ENCODE measurements around the gene GRK5.
A peak's percentile ranks its signal among the peaks of the same experiment; 100 is the strongest.

Gene GRK5

GRCh38 chr10:119316002-119316358 lies 108.6 kb downstream of the GRK5 start:
- no peak for DNase-seq (ENCODE audit: low read depth in 2 of 2)

- DNase-seq (ENCODE audit: low read depth in 2 of 2), result peak; percentile 41 to 48
Measured at GRCh38 chr10:119316729-119317097, 109.3 kb downstream of the GRK5 start.

GRCh38 chr10:119318411-119319160 lies 111.2 kb downstream of the GRK5 start:
- DNase-seq (ENCODE audit: low read depth in 2 of 2), result no peak

GRCh38 chr10:119319161-119319919 lies 112.0 kb downstream of the GRK5 start:
- DNase-seq (ENCODE audit: low read depth in 2 of 2), result no peak

- DNase-seq (ENCODE audit: low read depth in 2 of 2), result no peak
Measured at GRCh38 chr10:119319920-119320258, 112.5 kb downstream of the GRK5 start.

- DNase-seq (ENCODE audit: low read depth in 2 of 2), result no peak
Measured at GRCh38 chr10:119320981-119321380, 113.6 kb downstream of the GRK5 start.

GRCh38 chr10:119323085-119324016 lies 116.0 kb downstream of the GRK5 start:
- DNase-seq (ENCODE audit: low read depth in 2 of 2), result no peak

GRCh38 chr10:119325131-119325530 lies 117.8 kb downstream of the GRK5 start:
- DNase-seq (ENCODE audit: low read depth in 2 of 2), result no peak

GRCh38 chr10:119326167-119326566 lies 118.8 kb downstream of the GRK5 start:
- DNase-seq (ENCODE audit: low read depth in 2 of 2), result no peak

GRCh38 chr10:119327096-119327745 lies 119.8 kb downstream of the GRK5 start:
- no peak for DNase-seq (ENCODE audit: low read depth in 2 of 2)

- no peak for DNase-seq (ENCODE audit: low read depth in 2 of 2)
Measured at GRCh38 chr10:119328223-119328622, 120.9 kb downstream of the GRK5 start.

GRCh38 chr10:119330342-119330741 lies 123.0 kb downstream of the GRK5 start:
- no peak for DNase-seq (ENCODE audit: low read depth in 2 of 2)

GRCh38 chr10:119331061-119331460 lies 123.7 kb downstream of the GRK5 start:
- DNase-seq (ENCODE audit: low read depth in 2 of 2), result no peak

GRCh38 chr10:119333146-119333792 lies 125.9 kb downstream of the GRK5 start:
- DNase-seq (ENCODE audit: low read depth in 2 of 2), result no peak

- DNase-seq (ENCODE audit: low read depth in 2 of 2), result no peak
Measured at GRCh38 chr10:119335671-119336353, 128.4 kb downstream of the GRK5 start.

GRCh38 chr10:119336599-119336998 lies 129.2 kb downstream of the GRK5 start:
- DNase-seq (ENCODE audit: low read depth in 2 of 2), result no peak

GRCh38 chr10:119337223-119337622 lies 129.9 kb downstream of the GRK5 start:
- no peak for DNase-seq (ENCODE audit: low read depth in 2 of 2)

- DNase-seq (ENCODE audit: low read depth in 2 of 2), result peak in 1 of 2 experiments; percentile 42
Measured at GRCh38 chr10:119337796-119338432, 130.5 kb downstream of the GRK5 start.

GRCh38 chr10:119339109-119339508 lies 131.7 kb downstream of the GRK5 start:
- no peak for DNase-seq (ENCODE audit: low read depth in 2 of 2)

GRCh38 chr10:119340893-119341458 lies 133.6 kb downstream of the GRK5 start:
- no peak for DNase-seq (ENCODE audit: low read depth in 2 of 2)

Measured in fibroblast of skin of left biceps (primary cell).